KOPT-K1 (cell line): Measurements from ENCODE around the gene ADCYAP1R1.

Source experiments
- H3K27ac ChIP-seq: fragments of 200-600 bp; sonication (generic); 2 replicates; pipeline ENCODE4 v1.5.1; 2016; ENCODE audit warnings: antibody characterized with exemption, mild to moderate bottlenecking, low read depth, low read length; ENCODE audit not compliant: poor library complexity, severe bottlenecking
- H3K36me3 ChIP-seq: fragments of 200-600 bp; sonication (generic); 2 replicates; pipeline ENCODE4 v1.5.1; 2017; ENCODE audit warnings: antibody characterized with exemption, mild to moderate bottlenecking, low read length, moderate library complexity; ENCODE audit not compliant: insufficient read depth
- H3K9me3 ChIP-seq: fragments of 200-600 bp; sonication (generic); 2 replicates; pipeline ENCODE4 v1.5.1; 2017; ENCODE audit warnings: antibody characterized with exemption, low read length, mild to moderate bottlenecking; ENCODE audit not compliant: insufficient read depth, poor library complexity, severe bottlenecking

Gene ADCYAP1R1

GRCh38 chr7:31069860-31070555, 17.9 kb downstream of the ADCYAP1R1 start:
- no peak overlapping the region for H3K27ac ChIP-seq
- no peaks in the 10 kb centered on the region for H3K36me3 ChIP-seq
- no peaks in the 10 kb centered on the region for H3K9me3 ChIP-seq

DNA sequence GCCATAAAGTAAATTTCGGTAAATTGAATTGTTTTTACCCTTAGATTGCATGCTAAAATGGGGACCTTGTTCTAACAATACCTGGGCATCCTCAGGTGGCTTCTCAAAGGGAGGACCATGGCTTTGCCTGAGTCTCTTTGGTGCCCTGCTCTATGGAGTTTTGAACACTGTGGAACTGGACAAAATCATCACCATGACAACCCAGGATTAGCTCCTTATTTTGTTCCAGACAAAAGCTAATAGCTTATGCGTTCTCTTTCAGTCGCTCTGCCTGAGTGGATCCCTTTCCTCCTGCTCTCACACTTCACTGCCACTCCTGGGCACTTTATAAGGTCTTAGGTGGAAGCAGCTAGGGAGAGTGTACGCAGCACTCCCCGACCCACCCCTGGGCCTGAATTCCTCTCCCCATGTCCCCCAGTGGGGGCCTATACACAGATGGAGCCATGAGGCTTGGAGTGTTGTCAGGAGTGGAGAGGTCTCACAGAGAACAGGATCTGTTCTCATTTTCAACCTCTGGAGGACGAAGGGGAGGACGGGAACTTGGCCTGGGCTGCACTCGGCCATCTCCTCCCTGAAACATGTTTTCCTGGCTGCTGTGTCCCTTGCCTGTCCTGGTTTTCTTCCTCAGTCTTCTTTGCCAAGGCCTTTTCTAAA, 19.0 kb downstream of the ADCYAP1R1 start:
- Histone ChIP-seq H3K9me3 (no peaks in the 10 kb centered on the region), H3K36me3 (no peaks in the 10 kb centered on the region)

GRCh38 chr7:31071645-31072029, 19.5 kb downstream of the ADCYAP1R1 start:
- Histone ChIP-seq H3K9me3 (no peaks in the 10 kb centered on the region), H3K27ac (no peak overlapping the region), H3K36me3 (no peaks in the 10 kb centered on the region)

More for the DNA sequence above, 19.0 kb downstream of the ADCYAP1R1 start:
- H3K27ac ChIP-seq: no peak overlapping the region

GRCh38 chr7:31073326-31074119, 21.4 kb downstream of the ADCYAP1R1 start:
- Histone ChIP-seq H3K36me3 (no peaks in the 10 kb centered on the region), H3K9me3 (no peaks in the 10 kb centered on the region), H3K27ac (no peak overlapping the region)

DNA sequence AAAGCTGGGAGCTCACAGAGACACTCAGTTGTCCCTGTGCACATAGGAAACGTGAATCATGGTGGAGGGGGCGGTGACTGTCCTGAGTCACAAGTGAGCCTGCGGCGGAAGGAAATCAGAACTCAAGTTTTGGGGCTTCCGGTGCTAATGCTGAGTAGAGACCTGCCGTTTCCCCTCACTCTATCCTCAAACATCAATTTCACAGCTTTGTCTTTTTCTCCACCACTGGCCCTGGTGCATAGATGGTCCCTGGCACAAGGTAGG, 21.9 kb downstream of the ADCYAP1R1 start:
- Histone ChIP-seq H3K36me3 (no peaks in the 10 kb centered on the region), H3K27ac (no peak overlapping the region), H3K9me3 (no peaks in the 10 kb centered on the region)

GRCh38 chr7:31074403-31075085, 22.4 kb downstream of the ADCYAP1R1 start:
- Histone ChIP-seq H3K27ac (no peak overlapping the region), H3K9me3 (no peaks in the 10 kb centered on the region), H3K36me3 (no peaks in the 10 kb centered on the region)

DNA sequence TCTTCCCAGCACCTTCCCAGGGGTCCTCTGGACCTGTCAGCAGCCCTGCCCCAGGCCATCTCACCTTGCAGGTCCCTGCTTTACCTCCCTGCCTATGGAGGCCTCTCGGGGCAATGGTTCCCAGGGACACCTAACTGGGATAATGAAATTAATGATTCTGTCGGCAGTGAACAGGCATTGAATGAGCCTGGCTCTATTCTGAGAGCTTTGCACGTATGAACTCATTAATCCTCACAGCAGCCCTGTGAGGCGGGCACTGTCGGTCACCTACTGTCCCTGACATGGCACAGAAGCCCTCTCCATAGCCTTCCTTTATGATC, 22.9 kb downstream of the ADCYAP1R1 start:
- Histone ChIP-seq H3K9me3 (no peaks in the 10 kb centered on the region), H3K36me3 (no peaks in the 10 kb centered on the region), H3K27ac (no peak overlapping the region)

GRCh38 chr7:31076051-31076450, 23.9 kb downstream of the ADCYAP1R1 start:
- H3K36me3 ChIP-seq: no peaks in the 10 kb centered on the region
- H3K9me3 ChIP-seq: no peaks in the 10 kb centered on the region
- H3K27ac ChIP-seq: no peak overlapping the region

GRCh38 chr7:31076641-31077310, 24.7 kb downstream of the ADCYAP1R1 start:
- Histone ChIP-seq H3K27ac (no peak overlapping the region), H3K9me3 (no peaks in the 10 kb centered on the region)

DNA sequence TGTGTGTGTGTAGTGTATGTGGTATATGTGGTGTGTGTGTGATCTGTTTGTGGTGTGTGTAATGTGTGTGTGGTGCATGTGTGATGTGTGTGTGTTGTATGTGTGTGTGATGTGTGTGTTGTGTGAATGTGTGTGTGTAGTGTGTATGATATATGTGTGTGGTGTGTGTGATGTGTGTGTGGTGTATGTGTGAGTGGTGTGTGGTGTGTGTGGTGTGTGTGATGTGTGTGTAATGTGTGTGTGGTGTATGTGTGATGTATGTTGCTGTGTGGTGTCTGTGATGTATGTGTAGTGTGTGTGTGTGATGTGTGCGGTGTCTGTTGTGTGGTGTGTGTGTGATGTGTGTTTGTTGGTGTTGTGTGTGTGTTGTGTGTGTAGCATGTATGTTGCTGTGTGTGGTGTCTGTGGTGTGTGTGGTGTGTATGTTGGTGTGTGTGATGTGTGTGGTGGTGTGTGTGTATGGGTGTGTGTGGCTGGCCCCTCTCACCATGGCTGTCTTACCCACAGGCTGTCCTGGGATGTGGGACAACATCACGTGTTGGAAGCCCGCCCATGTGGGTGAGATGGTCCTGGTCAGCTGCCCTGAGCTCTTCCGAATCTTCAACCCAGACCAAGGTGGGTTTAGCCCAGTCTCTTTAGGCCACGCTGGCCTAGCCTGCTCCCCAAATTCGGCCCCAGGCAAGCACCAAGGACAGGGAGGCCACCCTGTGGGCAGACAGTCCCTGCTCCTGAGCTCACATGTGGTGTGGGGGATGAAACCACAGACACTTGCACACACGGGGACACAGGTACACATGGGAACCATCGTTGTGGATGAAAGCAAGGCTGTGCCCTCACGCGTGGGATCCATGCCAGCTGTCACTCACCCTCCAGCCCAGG, 25.6 kb downstream of the ADCYAP1R1 start:
- Histone ChIP-seq H3K27ac (no peak overlapping the region), H3K9me3 (no peaks in the 10 kb centered on the region), H3K36me3 (no peaks in the 10 kb centered on the region)

More at GRCh38 chr7:31076641-31077310, 24.7 kb downstream of the ADCYAP1R1 start:
- no peaks in the 10 kb centered on the region for H3K36me3 ChIP-seq

DNA sequence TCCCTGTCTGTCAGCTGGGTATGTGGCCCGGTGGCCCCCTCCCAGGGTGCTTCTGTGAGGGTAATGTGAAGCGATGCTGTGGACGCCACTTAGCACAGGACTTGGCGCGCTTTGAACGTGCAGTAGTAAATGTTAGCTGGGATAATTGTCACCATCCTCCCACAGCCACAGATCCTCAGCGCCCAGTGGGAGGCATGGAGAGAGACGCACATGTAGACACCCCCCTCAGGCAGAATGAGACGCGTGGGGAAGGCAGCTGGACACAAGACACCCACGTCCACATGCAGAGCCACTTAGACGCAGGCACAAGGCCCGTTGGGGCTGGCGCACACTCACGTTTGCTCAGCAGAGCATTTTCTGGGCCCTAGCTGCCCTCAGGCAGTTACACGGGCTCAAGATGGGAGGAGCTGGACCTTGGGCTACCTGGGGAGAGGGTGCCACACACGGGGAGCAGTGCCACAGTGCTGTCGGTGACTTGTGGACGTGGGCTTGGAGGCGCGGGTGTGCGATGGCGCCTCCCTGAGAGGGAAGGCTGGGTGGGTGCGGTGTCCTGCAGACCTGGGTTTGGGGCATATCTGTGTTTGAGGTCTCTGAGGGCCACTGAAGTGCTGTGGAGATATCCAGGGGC, 26.4 kb downstream of the ADCYAP1R1 start:
- Histone ChIP-seq H3K9me3 (no peaks in the 10 kb centered on the region), H3K36me3 (no peaks in the 10 kb centered on the region), H3K27ac (no peak overlapping the region)

- no peaks in the 10 kb centered on the region for H3K36me3 ChIP-seq
- H3K27ac ChIP-seq: no peak overlapping the region
- no peaks in the 10 kb centered on the region for H3K9me3 ChIP-seq
These were observed 27.2 kb downstream of the ADCYAP1R1 start for GRCh38 chr7:31079126-31079823.

GRCh38 chr7:31079824-31080511, 27.9 kb downstream of the ADCYAP1R1 start:
- no peaks in the 10 kb centered on the region for H3K36me3 ChIP-seq
- no peaks in the 10 kb centered on the region for H3K9me3 ChIP-seq
- no peak overlapping the region for H3K27ac ChIP-seq
